ENCODE data around the gene ANO5.
A peak's percentile ranks its signal among the peaks of the same experiment; 100 is the strongest.

Gene ANO5, protein sequence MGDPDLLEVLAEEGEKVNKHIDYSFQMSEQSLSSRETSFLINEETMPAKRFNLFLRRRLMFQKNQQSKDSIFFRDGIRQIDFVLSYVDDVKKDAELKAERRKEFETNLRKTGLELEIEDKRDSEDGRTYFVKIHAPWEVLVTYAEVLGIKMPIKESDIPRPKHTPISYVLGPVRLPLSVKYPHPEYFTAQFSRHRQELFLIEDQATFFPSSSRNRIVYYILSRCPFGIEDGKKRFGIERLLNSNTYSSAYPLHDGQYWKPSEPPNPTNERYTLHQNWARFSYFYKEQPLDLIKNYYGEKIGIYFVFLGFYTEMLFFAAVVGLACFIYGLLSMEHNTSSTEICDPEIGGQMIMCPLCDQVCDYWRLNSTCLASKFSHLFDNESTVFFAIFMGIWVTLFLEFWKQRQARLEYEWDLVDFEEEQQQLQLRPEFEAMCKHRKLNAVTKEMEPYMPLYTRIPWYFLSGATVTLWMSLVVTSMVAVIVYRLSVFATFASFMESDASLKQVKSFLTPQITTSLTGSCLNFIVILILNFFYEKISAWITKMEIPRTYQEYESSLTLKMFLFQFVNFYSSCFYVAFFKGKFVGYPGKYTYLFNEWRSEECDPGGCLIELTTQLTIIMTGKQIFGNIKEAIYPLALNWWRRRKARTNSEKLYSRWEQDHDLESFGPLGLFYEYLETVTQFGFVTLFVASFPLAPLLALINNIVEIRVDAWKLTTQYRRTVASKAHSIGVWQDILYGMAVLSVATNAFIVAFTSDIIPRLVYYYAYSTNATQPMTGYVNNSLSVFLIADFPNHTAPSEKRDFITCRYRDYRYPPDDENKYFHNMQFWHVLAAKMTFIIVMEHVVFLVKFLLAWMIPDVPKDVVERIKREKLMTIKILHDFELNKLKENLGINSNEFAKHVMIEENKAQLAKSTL

DNA sequence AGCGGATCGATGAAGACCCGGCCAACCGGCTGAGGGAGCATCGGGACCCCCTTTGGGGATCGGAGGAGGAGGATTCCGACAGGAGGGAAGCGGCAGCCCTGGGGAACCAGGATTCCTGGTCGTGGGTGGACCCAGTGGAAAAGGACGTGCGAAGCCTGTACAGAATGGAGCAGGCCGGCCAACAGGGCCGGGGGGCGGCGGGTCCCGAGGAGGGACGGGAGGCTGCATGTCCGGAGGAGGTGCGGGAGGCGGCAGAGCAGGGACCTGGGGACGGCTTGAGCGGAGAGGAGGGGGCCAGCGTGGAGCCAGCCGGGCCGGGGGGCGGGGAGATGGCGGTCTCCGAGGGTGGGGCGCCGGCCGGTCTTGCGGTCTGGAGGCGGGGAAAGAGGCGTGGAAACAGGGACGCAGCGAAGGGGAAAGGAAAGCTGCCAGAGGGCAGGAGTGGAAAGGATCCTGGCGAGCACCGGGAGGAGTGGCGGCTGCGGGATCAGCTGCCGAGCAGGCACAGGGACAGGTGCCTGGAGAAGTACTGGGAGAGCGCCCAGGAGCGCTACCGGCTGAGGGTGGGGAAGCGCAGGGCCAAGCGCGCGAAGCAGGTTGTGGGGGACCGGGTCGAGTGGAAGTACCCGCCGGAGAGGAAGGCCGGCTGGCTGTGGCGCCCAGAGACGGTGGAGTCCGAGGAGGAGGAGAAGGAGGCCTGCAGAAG is at the start of gene ANO5:
ANO5 (plus strand) TSS at position 444 of the 706 bp plus-strand sequence. CDS start 408 bp downstream, outside the sequence.
- peak in 1 of 2 donors; percentile 22 for DNase-seq

DNA sequence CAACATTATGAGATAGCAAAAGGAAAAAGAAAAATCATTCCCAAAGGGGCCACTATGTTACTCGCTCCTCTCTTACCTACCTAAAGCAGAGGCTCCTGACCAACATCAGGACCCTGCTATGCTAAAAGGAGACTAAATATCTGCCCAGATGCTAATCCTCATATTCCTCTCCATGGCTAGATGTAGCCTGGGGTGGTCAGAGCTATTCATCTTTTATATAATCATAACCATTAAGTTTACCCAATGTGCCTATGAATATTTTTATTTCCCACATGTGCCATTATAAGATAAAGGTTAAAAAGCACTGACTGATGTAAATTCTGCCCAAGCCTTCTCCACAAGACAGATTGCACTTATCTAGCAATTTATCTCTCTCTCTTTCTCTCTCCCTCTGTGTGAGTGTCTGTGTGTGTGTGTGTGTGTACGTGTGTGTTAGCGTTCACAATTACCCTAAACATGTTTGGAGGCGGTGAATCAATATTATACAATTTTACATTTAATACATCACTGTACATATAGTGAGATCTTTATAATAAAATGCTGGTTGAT is 41.2 kb upstream of the ANO5 start:
- DNase-seq = no peak

DNA sequence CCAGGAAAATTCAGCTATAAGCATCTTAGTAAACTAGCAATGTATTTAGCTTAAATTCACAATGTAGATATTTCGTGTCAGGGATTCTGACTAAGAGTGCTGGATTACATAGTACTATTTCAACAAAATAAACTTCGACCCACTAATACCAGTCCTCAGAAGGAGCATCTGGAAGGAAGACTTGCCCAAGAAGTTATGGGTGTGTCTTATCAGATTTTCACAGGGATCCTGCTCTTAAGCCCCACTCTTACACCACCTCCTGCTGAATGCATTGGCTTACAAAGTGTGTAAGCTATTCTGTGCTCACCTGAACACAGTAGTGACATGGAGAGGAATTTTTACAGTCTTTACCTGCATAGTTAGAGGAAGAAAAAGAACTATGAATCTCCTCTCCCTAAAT is 35.4 kb upstream of the ANO5 start:
- no peak for DNase-seq

DNA sequence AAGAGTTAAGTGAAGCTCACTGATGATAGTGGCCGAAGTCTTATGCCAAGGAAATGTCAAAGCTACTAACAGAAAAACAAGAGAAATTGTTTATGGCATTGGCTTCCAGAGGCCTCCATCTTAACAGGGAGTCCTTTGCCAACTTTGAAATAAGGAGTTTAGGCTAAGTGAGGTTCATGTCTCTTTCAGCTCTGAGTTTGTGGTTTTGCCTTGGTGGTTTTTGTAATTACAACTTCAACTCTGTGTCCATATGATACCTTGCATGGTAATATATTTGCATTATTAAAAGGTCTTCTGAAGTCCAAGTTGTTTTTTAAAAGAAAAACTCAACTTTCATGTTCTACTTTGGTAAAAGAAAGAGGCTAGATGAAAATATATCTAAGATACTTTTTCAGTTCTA is 31.4 kb upstream of the ANO5 start:
- DNase-seq = no peak

DNA sequence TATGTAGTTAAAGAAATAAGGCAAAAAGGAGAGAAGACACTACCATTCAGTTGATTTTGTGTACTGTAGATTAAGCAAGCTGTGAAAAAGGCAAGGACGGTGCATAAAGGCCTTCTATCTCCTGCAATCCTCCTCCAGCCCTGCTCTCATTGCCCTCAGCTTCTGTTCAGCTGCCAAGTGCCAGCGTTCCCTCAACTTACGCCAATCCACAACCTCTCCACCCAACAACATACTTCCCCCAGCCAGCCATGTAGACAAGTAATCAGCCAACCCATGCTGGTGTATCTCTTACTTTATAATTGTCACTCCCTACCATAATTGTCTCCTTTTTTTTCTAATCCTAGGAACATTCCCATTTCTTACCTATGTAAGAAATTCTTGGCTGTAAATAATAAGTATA is 30.1 kb upstream of the ANO5 start:
- DNase-seq = no peak

DNA sequence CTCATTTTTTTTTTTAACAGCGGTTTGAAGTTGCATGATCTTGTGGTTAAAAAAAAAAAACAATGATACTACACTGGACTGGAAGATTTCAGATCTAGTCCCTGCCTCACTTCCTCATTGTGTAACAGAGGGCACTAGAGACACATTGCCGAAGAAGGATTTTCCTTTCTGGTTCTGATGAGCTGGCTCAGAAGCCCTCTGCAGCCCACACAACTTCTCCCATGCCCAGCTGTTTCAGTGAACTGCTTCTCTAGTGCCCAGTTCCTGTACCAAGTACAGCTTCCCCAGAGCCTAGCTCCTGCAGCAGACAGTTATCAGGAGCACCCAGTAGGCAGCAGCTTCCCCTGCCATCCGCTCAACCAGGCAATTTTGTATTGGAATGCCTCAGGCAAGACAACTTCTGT is 29.5 kb upstream of the ANO5 start:
- DNase-seq = peak in 1 of 2 donors; percentile 14

DNA sequence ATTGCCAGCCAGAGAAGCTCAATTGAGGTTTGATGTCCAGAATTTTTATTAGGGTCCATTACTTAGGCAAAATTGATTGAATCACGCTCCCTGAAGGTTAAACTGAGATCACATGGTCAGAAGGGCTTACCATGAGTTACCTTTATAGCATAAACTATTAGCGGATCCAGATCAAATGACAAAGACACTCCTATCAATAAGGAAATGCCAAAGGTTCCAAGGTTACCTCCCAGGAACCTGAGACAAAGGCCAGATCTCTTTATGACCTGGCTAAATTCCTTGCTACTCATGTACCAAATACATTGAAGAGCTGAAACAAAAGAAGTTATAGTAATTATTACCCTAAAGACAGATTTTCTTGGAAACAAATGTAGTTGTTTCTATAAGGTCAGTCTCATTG is 27.8 kb upstream of the ANO5 start:
- DNase-seq = no peak

DNA sequence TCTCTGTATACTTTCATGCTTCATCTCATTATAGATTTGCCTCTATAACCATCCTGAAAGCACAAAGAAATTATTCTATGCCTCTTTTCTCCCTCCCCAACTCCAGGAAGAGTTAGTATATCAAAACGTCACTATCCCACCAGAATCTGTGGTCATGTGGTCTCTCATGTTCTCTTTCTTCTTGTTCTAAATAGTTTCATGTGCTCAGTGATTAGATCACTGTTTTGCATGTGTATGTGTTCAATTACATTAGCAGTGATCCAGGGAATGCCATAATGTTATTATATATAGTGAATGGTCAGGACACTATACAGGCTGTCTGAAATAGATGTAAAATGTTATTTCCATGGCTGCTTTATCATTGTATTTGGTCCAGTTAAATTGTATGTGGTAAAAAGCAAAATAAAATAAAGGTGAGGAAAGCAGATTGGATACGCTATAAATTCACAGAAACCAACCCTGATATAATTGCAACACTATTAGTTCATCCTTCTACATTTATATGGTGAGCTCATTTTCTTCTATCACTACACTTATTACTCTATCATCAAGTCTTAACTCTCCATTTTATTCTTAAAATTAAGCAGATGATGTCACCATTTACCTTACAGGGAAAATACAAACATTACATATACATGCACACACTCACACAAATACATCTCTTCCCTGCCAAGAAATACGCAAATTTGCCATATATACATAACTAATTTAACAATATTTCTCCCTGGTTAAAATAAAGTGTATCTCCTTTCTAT is 26.9 kb upstream of the ANO5 start:
- no peak for DNase-seq

DNA sequence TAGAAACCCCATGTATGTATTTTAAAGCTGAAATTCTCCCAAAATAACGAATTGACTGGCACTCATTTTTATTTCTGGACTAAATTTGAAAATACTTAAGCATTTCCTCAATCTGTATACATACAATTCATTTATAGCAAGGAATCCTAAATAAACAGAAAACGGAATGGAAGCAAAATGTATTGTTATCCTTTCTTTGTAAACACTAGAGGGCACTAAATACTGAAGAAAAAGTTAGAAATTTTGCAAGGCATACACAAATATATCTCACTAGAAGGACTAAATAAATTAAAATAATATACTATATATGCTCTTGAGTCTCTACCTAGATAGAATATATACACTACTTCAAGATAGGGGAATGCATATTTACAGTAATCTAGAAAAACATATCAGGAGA is 23.1 kb upstream of the ANO5 start:
- no peak for DNase-seq

DNA sequence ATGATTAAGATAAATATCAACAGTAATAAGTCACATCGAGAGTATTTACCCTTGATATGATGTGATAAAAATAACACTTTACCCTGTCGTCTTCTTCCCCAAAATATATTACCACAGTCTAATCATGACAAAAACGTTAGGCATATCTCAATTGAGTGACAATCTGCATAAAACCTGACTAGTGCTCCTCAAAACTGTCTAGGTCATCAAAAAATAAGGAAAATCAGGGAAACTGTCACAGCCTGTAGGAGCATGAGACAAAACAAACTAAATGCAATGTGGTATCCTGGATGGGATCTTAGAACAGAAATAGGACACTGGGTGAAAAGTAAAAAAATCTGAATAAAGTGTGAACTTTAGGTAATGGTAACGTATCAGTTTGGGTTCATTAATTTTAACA is 19.4 kb upstream of the ANO5 start:
- no peak for DNase-seq

DNA sequence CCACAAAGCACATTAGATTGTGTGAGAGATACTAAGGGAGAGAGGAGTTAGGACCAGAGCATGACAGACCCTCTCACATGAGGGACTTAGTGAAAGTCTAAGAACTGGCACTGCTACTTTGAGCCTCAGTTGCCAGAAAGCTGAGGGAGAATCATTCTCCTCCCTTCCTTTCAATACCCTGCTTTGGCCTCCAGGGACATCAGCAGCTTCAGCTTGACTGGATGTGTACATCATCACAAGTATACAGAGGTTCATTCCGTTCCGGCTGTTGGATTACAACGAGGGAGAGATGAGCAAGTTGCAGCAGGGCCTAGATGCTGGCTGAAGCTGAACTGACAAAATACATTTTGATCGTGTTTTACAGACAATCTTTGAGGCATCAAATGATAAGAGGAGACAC is 15.7 kb upstream of the ANO5 start:
- DNase-seq = no peak

DNA sequence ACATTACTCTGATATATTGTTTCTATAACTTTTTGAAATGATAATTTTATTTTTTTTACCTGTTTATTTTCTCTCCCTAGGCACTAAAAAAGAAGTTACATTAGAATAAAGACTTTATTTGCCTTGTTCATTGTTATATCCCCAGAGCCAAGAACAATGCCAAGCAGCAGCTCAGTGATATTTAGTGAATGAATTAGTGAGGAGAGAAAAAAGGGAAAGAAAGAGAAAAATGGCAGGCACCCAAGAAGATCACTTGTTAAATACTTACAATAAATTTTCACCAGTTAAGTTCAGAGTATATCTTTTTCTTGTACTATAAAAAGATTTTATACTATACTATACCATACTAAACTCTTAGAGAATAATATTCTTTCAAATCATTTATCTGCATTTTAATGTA is 13.3 kb upstream of the ANO5 start:
- no peak for DNase-seq

DNA sequence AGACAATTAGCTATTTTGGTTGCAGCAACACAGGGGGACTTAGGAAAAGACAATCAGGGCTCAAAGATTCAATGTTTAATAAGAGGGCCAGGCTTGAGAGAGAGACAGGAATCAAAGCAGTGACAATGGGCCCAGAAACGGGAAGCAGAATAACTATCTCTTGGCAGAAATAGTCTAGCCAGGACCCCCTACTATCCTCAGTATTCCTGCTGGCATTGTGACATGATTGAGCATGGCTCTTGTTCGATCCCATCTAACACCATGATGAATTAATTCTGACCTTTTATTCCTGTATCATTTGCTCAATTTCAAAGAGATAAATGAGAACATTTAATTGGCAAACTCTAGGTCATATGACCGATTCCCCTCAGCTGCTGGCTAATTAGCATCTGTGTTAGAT is 12.8 kb upstream of the ANO5 start:
- DNase-seq = no peak

DNA sequence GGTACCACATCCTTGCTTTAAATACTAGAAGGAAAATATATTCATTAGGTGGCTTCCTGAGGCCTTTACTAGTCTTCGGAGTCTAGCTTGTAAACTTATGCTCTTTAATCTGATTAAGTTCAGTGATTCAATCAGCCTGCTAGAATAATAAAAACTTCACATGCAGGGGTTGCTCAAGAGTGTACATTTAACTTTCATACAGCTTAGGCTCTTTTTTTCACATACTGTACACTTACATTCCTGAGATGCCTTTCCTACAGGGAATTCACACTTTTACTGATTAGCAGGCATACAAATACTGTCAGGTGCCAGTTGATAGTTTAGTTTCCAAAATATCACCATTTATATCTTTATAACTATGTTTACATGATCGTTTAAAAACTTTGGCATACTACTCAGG is 3.2 kb upstream of the ANO5 start:
- DNase-seq = no peak

DNA sequence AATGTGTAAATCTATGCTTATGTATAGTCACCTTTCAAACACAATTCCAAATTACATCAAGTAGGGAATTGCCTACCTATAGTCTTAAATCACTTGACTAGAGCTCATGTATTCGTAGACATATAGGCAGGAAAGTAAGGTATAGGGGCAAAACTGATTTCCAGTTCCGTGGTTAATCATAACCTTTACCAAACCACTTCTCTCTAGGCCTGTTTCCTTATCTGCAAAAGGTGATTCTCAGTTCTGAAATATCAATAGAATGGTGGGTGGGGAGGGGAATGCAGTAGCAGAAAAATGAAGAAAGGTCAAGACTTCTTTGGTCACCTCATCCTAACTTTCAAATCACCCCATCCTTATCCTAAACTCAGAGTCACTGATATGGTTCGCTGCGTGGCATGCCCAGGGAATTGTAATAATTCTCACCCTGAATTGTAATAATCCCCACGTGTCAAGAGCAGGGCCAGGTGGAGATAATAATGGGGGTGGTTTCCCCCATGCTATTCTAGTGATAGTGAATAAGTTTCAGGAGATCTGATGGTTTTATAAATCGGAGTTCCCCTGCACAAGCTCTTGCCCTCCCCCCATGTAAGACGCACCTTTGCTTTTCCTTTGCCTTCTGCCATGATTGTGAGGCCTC is 1.9 kb upstream of the ANO5 start:
- no peak for DNase-seq

DNA sequence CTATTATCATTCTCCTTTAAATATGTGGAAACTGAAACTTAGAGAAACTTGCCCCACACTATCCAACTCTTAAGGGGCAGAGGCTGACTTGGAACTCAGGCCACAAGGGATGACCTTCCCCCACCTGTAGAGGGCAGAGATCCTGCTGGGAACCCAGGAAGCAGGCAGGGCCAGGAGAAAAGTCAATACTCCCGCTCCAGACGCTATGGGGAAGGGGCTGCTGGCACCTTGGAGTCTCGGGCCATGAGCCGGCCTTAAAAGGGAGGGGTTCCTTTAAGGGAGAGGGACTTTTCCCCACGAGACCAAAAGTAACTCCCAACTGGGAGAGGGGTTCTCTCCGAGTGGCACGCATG is 620 bp upstream of the ANO5 start:
- DNase-seq = no peak

DNA sequence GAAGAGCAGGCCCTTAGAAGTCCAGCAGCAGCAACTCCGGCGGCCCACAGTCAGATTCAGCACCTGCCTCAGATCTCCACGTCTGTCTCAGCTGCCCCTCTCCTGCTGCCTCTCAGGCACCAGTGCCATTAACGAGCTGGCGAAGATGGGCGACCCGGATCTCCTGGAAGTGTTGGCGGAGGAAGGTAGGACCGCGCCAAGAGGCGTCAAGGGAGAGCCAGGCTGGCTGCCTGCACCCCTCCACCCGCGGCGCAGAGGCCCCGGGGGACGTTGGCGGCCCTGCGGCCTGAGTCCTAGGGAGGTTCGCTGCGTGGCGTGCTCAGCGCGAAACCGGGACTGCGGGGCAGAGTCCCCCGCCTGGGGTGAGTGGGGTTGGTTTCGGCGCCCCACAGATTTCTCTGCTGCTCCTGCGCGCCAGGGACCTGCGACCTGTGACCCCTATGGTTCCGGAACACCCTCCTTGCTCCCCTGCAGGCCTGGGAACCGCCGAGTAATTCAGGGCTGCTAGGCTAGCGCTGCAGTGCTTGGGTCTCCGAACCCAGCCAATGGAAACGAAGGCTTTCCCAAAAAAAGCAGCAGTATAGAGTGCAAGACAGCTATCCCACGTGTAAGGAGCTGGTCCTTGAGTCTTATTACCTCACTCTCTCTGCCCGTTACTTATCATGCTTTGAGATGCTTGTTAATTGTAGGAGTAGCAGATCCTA is 615 bp downstream of the ANO5 start:
- DNase-seq = no peak

DNA sequence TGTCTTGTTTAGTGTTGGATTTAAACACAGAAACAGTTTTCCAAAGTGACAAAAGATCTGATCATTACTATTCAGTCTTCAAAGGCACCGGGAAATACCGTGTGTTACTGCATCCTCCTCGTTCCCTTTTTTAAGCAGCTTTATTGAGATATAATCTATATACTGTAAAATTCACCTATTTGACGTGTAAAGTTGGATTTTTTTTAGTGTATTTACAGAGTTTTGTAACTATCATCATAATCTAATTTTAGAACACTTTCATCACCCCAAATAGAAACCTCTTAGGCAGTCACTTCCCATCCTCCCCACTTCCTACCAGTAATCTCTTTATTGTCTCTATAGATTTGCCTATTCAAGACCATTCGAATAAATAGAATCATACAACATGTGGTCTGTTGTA is 1.4 kb downstream of the ANO5 start:
- DNase-seq = no peak

DNA sequence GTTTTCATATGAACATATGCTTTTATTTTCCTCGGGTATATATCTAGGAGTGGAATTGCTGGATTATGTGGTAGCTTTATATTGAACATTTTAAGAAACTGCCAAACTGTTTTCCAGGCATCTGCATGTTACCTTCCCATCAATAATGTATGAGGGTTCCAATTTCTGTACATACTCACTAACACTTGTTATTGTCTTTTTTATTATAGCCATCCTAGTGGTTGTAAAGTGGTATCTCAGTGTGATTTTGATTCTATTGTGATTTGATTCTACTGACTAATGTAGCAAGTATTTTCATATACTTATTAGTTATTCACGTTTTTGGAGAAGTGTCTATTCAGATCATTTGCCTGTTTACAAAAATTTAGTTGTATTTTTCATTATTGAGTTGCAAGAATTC is 2.0 kb downstream of the ANO5 start:
- DNase-seq = no peak

DNA sequence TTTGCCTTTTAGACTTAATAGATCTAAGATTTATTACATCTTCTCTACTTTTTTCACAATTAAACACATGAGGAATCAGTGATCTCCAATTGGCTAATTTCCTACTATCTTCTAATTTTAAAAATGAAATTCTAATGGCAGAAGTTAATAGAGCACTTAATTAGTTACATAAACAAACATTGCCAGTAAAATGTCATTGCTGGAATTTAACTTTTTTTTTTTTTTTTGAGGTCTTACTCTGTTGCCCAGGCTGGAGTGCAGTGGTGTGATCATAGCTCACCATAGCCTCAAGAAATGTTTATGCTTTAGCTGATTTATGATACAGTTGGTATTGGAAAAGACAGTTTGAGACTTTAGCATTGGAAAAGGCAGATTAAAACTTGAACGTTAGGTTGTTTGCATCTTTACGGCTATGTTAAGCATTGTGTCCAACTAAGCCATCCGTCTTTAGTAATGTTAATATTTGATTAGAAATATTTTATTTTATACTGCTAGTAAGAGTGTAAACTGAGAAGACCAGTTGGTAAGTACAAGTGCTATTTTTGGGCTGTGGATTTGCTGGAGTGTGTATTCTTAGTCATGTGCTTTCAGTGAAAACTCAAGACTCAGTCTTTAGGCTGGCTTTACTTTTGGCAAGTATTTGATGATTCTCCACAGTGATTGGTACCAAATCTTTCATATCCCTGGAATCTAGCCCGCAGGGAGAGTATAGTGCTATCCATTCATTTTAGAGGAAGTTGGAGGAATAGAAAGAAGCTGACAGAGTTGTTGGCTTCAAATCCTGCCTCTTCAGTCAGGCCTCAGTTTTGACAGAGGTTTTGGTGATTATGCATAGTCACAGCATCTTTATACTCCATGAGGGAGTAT is 4.5 kb downstream of the ANO5 start:
- no peak for DNase-seq
